Suprapubic skin (tissue), 4 donors: ENCODE data around the gene SLC39A13.

Experiments used
- CTCF ChIP-seq, 2 donors: fragments of 200-600 bp in 1 of 2; fragments of 450-650 bp in 1 of 2; sonication (generic) in 1 of 2; IDR thresholded peaks; one replicate each; pipeline ENCODE4 v1.5.1; 2016 to 2019; ENCODE audit warnings: antibody characterized with exemption in 2 of 2, mild to moderate bottlenecking in 1 of 2, moderate library complexity in 1 of 2
- EP300 ChIP-seq: sonication (generic); formaldehyde crosslinking; IDR thresholded peaks from one replicate; pipeline ENCODE4 v1.6.1; 2017; ENCODE audit warnings: antibody characterized with exemption
- POLR2AphosphoS5 ChIP-seq, 3 donors: sonication (generic); formaldehyde crosslinking; IDR thresholded peaks; one replicate each; pipeline ENCODE4 v1.6.1; 2017; ENCODE audit warnings: antibody characterized with exemption in 3 of 3

- TF ChIP-seq CTCF (IDR thresholded peaks at IDR 0.05) (no peak), POLR2AphosphoS5 (IDR thresholded peaks at IDR 0.05) (no peak), EP300 (no peak)
Observed at GRCh38 chr11:47430524-47430923, 22.1 kb downstream of the SLC39A13 start.
